ENCODE data around the gene TNFRSF8. TPM values are rescaled to one million over a fixed set of nuclear protein-coding genes. Genes with fewer than 3 reads are reported as not detected.

TNFRSF8 gene
- total and polyA plus RNA-seq, 2 experiments from 2014 or later, result not detected

DNA sequence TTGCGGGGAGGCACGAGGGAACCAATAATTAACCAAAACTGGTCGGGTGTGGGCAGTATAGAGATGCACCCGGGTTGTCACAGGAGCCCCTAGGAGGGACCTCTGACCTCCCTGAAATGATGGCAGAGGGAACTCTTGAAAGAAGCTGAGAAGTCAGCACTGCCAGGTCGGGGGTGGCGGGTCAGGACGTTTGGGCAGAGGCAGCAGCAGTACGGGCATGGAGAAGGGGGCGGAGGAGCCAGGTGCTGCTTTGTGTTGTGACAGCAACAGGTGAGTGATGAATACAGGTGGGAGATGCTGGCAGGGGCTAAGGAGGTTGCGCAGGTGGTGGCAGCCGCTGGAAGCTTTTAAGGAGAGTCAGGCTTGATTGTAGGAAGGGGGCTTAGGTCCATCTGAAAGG is 115.4 kb downstream of the TNFRSF8 start:
- no peaks in the 10 kb centered on the region for H3K9me3 ChIP-seq (ENCODE audit: low read depth)
- no peak overlapping the region for H3K4me3 ChIP-seq
- peak overlapping the region; percentile 23 for H3K27ac ChIP-seq
- no peak overlapping the region for H2AFZ ChIP-seq
- no peak for TF ChIP-seq EZH2 (IDR thresholded peaks at IDR 0.05; ENCODE audit: borderline replicate concordance)
- TF ChIP-seq, protein P1, sequence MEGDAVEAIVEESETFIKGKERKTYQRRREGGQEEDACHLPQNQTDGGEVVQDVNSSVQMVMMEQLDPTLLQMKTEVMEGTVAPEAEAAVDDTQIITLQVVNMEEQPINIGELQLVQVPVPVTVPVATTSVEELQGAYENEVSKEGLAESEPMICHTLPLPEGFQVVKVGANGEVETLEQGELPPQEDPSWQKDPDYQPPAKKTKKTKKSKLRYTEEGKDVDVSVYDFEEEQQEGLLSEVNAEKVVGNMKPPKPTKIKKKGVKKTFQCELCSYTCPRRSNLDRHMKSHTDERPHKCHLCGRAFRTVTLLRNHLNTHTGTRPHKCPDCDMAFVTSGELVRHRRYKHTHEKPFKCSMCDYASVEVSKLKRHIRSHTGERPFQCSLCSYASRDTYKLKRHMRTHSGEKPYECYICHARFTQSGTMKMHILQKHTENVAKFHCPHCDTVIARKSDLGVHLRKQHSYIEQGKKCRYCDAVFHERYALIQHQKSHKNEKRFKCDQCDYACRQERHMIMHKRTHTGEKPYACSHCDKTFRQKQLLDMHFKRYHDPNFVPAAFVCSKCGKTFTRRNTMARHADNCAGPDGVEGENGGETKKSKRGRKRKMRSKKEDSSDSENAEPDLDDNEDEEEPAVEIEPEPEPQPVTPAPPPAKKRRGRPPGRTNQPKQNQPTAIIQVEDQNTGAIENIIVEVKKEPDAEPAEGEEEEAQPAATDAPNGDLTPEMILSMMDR (IDR thresholded peaks at IDR 0.05; ENCODE audit: poor library complexity), result no peak
- H3K4me2 ChIP-seq, result no peak overlapping the region
- H3K4me1 ChIP-seq (ENCODE audit: insufficient read depth), result peaks cover 8% of the 10 kb centered on the region
- no peaks in the 10 kb centered on the region for H3K27me3 ChIP-seq
- H3K79me2 ChIP-seq, result no peaks in the 10 kb centered on the region
- 78% methylated on average over 11 of the region's 11 CpGs for WGBS (ENCODE audit: low lambda C conversion rate, missing lambda C conversion rate)
- H3K9me2 ChIP-seq (replicated peaks; ENCODE audit: insufficient read depth), result no peaks in the 10 kb centered on the region
- DNase-seq (ENCODE audit: low spot score), result no peak
- H4K20me1 ChIP-seq (ENCODE audit: insufficient read depth, poor library complexity, severe bottlenecking), result no peaks in the 10 kb centered on the region
- H3K36me3 ChIP-seq (replicated peaks; ENCODE audit: insufficient read depth, low read depth), result no peaks in the 10 kb centered on the region

DNA sequence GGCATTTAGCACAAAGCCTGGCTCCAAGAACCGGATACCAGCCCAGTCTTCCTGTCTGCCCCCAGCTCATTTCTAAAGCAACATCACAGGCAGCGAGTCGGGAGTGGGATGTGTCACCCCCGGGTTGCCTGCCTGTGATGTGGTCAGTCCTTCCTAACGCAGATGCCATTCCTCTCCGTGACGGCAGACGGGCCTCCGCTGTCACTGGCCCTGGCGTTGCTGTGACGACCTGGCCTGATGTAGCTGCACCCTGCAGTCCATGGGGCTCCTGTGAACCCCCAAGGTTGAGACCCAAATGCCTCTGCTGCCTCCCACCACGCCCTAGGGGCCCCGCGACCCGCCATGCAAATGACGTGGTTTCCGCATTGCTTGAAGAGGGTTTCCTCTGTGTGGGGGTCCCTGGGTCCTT is 116.0 kb downstream of the TNFRSF8 start:
- Histone ChIP-seq H3K9me3 (ENCODE audit: low read depth) (no peaks in the 10 kb centered on the region), H3K4me3 (no peak overlapping the region), H3K4me1 (ENCODE audit: insufficient read depth) (peaks cover 12% of the 10 kb centered on the region), H3K27me3 (no peaks in the 10 kb centered on the region), H3K27ac (peak overlapping the region; percentile 23), H3K79me2 (no peaks in the 10 kb centered on the region), H3K9me2 (replicated peaks; ENCODE audit: insufficient read depth) (no peaks in the 10 kb centered on the region), H3K36me3 (replicated peaks; ENCODE audit: insufficient read depth, low read depth) (no peaks in the 10 kb centered on the region), H4K20me1 (ENCODE audit: insufficient read depth, poor library complexity, severe bottlenecking) (no peaks in the 10 kb centered on the region), H2AFZ (no peak overlapping the region), H3K4me2 (no peak overlapping the region)
- no peak for TF ChIP-seq EZH2 (IDR thresholded peaks at IDR 0.05; ENCODE audit: borderline replicate concordance)
- no peak for TF ChIP-seq EZH2phosphoT487 (IDR thresholded peaks at IDR 0.05; ENCODE audit: low read depth, severe bottlenecking, unreplicated experiment)
- TF ChIP-seq, protein P1 (IDR thresholded peaks at IDR 0.05; ENCODE audit: poor library complexity), result no peak
- 68% methylated on average over 17 of the region's 17 CpGs for WGBS (ENCODE audit: low lambda C conversion rate, missing lambda C conversion rate)
- DNase-seq (ENCODE audit: low spot score), result no peak

DNA sequence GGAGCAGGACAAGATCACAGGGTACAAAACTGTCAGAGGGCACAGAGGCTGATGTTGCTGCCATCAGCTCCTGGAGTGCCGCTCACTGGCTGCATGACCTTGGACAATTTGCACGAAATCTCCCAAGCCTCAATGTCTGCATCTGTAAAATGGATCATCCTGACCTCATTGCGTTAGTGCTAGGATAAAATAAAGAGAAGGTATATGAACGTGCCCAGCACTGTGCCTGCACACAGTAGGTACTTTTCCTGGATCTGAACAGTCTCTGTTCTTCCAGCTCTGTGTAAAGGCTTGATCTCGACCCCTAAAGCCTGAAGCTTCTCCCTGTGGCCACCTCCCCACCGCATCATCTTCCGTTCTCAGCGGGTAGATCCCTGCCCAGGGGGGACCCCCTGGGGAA is 116.6 kb downstream of the TNFRSF8 start:
- Histone ChIP-seq H3K9me3 (ENCODE audit: low read depth) (no peaks in the 10 kb centered on the region), H3K4me2 (no peak overlapping the region), H3K36me3 (replicated peaks; ENCODE audit: insufficient read depth, low read depth) (no peaks in the 10 kb centered on the region), H3K9me2 (replicated peaks; ENCODE audit: insufficient read depth) (no peaks in the 10 kb centered on the region), H2AFZ (no peak overlapping the region), H3K27me3 (no peaks in the 10 kb centered on the region), H3K4me3 (no peak overlapping the region), H4K20me1 (ENCODE audit: insufficient read depth, poor library complexity, severe bottlenecking) (no peaks in the 10 kb centered on the region), H3K79me2 (no peaks in the 10 kb centered on the region), H3K27ac (peak overlapping the region; percentile 9), H3K4me1 (ENCODE audit: insufficient read depth) (peaks cover 18% of the 10 kb centered on the region)
- 98% methylated on average over 8 of the region's 8 CpGs for WGBS (ENCODE audit: low lambda C conversion rate, missing lambda C conversion rate)
- TF ChIP-seq EZH2 (IDR thresholded peaks at IDR 0.05; ENCODE audit: borderline replicate concordance) (no peak), EZH2phosphoT487 (IDR thresholded peaks at IDR 0.05; ENCODE audit: low read depth, severe bottlenecking, unreplicated experiment) (no peak)
- TF ChIP-seq, protein P1 (IDR thresholded peaks at IDR 0.05; ENCODE audit: poor library complexity), result no peak
- DNase-seq (ENCODE audit: low spot score), result no peak

DNA sequence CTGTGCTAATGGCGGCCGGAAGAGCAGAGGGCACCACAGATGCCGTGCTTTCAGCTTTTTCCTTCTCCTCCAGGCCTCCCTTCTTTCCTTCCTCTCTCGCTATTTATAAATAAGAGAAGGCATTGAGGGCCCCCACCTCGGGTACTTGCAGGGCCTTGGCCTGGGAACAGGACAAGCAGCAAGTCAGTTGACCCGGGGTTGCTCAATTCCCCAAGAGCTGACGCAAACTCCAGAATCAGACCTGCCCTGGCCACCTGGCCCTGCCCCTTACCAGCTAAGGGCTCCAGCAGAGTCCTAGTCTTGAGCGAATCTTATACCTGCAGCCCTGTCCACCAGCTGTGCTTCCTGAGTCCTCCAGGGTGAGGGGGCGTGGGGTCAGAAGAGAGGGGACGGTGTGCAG is 117.2 kb downstream of the TNFRSF8 start:
- Histone ChIP-seq H3K4me1 (ENCODE audit: insufficient read depth) (peaks cover 23% of the 10 kb centered on the region), H3K27ac (peak overlapping the region; percentile 9), H2AFZ (no peak overlapping the region), H3K36me3 (replicated peaks; ENCODE audit: insufficient read depth, low read depth) (no peaks in the 10 kb centered on the region), H3K27me3 (no peaks in the 10 kb centered on the region), H3K4me3 (no peak overlapping the region), H3K4me2 (no peak overlapping the region), H4K20me1 (ENCODE audit: insufficient read depth, poor library complexity, severe bottlenecking) (no peaks in the 10 kb centered on the region), H3K9me3 (ENCODE audit: low read depth) (no peaks in the 10 kb centered on the region), H3K79me2 (no peaks in the 10 kb centered on the region), H3K9me2 (replicated peaks; ENCODE audit: insufficient read depth) (no peaks in the 10 kb centered on the region)
- WGBS (ENCODE audit: low lambda C conversion rate, missing lambda C conversion rate), result 84% methylated on average over 10 of the region's 10 CpGs
- TF ChIP-seq EZH2phosphoT487 (IDR thresholded peaks at IDR 0.05; ENCODE audit: low read depth, severe bottlenecking, unreplicated experiment), result no peak
- no peak for TF ChIP-seq EZH2 (IDR thresholded peaks at IDR 0.05; ENCODE audit: borderline replicate concordance)
- TF ChIP-seq, protein P1 (IDR thresholded peaks at IDR 0.05; ENCODE audit: poor library complexity), result no peak
- peak; percentile 47 for DNase-seq (ENCODE audit: low spot score)

Data from hepatocyte (in vitro differentiated cells).